IPS-11a (cell line): ENCODE measurements around the gene SPSB1.

Source experiments
- H3K4me3 ChIP-seq: one replicate; pipeline ENCODE4 v1.5.1; 2013; ENCODE audit warnings: low read depth, low read length, control low read depth

Gene SPSB1

GRCh38 chr1:9361630-9362260 lies 69.1 kb downstream of the SPSB1 start:
- H3K4me3 ChIP-seq = no peak overlapping the region

- no peak overlapping the region for H3K4me3 ChIP-seq
These were observed 69.8 kb downstream of the SPSB1 start for GRCh38 chr1:9362488-9362887.

GRCh38 chr1:9363061-9363471 lies 70.4 kb downstream of the SPSB1 start:
- H3K4me3 ChIP-seq = no peak overlapping the region

GRCh38 chr1:9366298-9366697 lies 73.6 kb downstream of the SPSB1 start:
- H3K4me3 ChIP-seq = no peak overlapping the region

GRCh38 chr1:9366943-9367780 lies 74.5 kb downstream of the SPSB1 start:
- H3K4me3 ChIP-seq = no peak overlapping the region

GRCh38 chr1:9367806-9368205 lies 75.1 kb downstream of the SPSB1 start:
- no peak overlapping the region for H3K4me3 ChIP-seq

- H3K4me3 ChIP-seq = no peak overlapping the region
These were observed 75.7 kb downstream of the SPSB1 start for GRCh38 chr1:9368356-9368755.

GRCh38 chr1:9369964-9370788 lies 77.5 kb downstream of the SPSB1 start:
- no peak overlapping the region for H3K4me3 ChIP-seq

- H3K4me3 ChIP-seq = no peak overlapping the region
These were observed 78.8 kb downstream of the SPSB1 start for GRCh38 chr1:9371391-9371935.

- no peak overlapping the region for H3K4me3 ChIP-seq
These were observed 79.3 kb downstream of the SPSB1 start for GRCh38 chr1:9371951-9372350.

GRCh38 chr1:9373619-9374018 lies 80.9 kb downstream of the SPSB1 start:
- no peak overlapping the region for H3K4me3 ChIP-seq

- no peak overlapping the region for H3K4me3 ChIP-seq
These were observed 82.2 kb downstream of the SPSB1 start for GRCh38 chr1:9374748-9375341.

GRCh38 chr1:9375912-9376311 lies 83.2 kb downstream of the SPSB1 start:
- no peak overlapping the region for H3K4me3 ChIP-seq

- no peak overlapping the region for H3K4me3 ChIP-seq
These were observed 83.7 kb downstream of the SPSB1 start for GRCh38 chr1:9376430-9376829.

GRCh38 chr1:9376886-9377333 lies 84.2 kb downstream of the SPSB1 start:
- no peak overlapping the region for H3K4me3 ChIP-seq

GRCh38 chr1:9378801-9379200 lies 86.1 kb downstream of the SPSB1 start:
- H3K4me3 ChIP-seq = no peak overlapping the region

- no peak overlapping the region for H3K4me3 ChIP-seq
These were observed 88.0 kb downstream of the SPSB1 start for GRCh38 chr1:9380711-9381110.

- no peak overlapping the region for H3K4me3 ChIP-seq
These were observed 90.2 kb downstream of the SPSB1 start for GRCh38 chr1:9382643-9383491.

GRCh38 chr1:9384128-9384527 lies 91.4 kb downstream of the SPSB1 start:
- H3K4me3 ChIP-seq = no peak overlapping the region

- H3K4me3 ChIP-seq = no peak overlapping the region
These were observed 92.1 kb downstream of the SPSB1 start for GRCh38 chr1:9384751-9385245.
